GM19193 (cell line): Measurements from ENCODE around the gene ACP2.

Experiments used
- POLR2A ChIP-seq: IDR thresholded peaks from 4 replicates; pipeline ENCODE4 v1.6.1; 2011; ENCODE audit not compliant: insufficient read depth, insufficient read length; ENCODE audit errors: extremely low read depth

ACP2 gene

DNA sequence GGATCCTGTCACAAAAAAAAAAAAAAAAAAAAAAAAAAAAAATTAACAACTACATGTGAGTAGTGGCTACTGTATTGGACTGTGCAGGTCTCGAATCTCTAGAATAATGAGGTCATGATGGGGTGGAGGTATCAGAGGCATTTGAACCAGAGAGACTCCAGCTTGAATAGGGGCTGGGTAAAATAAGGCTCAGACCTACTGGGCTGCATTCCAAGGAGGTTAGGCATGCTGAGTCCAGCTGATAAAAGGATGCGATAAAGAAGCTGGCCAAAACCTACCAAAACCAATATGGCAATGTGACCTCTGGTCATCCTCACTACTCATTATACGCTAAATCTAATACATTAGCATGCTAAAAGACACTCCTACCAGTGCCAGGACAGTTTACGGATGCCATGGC is 56.5 kb downstream of the ACP2 start:
- no peak for TF ChIP-seq POLR2A
